GM12878 (cell line): ENCODE results near the gene CPNE5. TPM values are rescaled to one million over a fixed set of nuclear protein-coding genes. Genes with fewer than 3 reads are reported as not detected.

Source experiments
- ATAC-seq: fragments of 200-7000 bp; cut with Tn5 transposase; 3 replicates; pipeline ENCODE4 v1.9.1; 2020; ENCODE audit warnings: mild to moderate bottlenecking, moderate library complexity
- BruUV-seq: library from RNA; stranded (reverse); fragments of 400-500 nt; replicated peaks from 2 replicates; lab custom pipeline; 2021; lab: Mats Ljungman, UMichigan
- CTCF ChIA-PET: fragments of 300-600 bp; sonication (Branson Sonifier 250); formaldehyde crosslinking; extraction: SDS; loops from one replicate; lab custom pipeline; 2021; ENCODE audit warnings: inconsistent platforms; lab: Yijun Ruan, JAX
- POLR2A ChIA-PET: fragments of 350-600 bp; formaldehyde crosslinking; extraction: SDS; loops from one replicate; lab custom pipeline; 2021; ENCODE audit warnings: inconsistent platforms; lab: Charles Lee
- RAD21 ChIA-PET: fragments of 300-600 bp; sonication (Branson Sonifier 250); formaldehyde crosslinking; loops from one replicate; lab custom pipeline; 2023; ENCODE audit warnings: antibody characterized with exemption; ENCODE audit not compliant: unreplicated experiment; lab: Charles Lee
- SMC1A ChIA-PET: fragments of 300-600 bp; sonication (Branson Sonifier 250); formaldehyde crosslinking; loops from one replicate; lab custom pipeline; 2023; ENCODE audit not compliant: unreplicated experiment, uncharacterized antibody; lab: Charles Lee
- DNase-seq: peaks from one replicate; pipeline ENCODE4 v3.0.0-alpha.2; 2011; ENCODE audit warnings: low read depth, low spot score
- FAIRE-seq: peaks from 3 replicates; lab custom pipeline; 2011; peaks lifted over from hg19 to GRCh38; lab: Jason Lieb, UNC
- H2AFZ ChIP-seq: 2 replicates; pipeline ENCODE4 v1.6.0; 2011; ENCODE audit warnings: low read depth, low read length, control low read depth; ENCODE audit not compliant: control insufficient read depth
- H3K27ac ChIP-seq: 2 replicates; pipeline ENCODE4 v1.5.1; 2011; ENCODE audit warnings: control low read depth; ENCODE audit not compliant: control insufficient read depth, insufficient read depth
- H3K27me3 ChIP-seq, 2 experiments: replicated peaks in 1 of 2; 2 replicates each; pipeline versions ENCODE4 v1.6.0 to v1.6.1; 2011; ENCODE audit warnings: low read length in 1 of 2; ENCODE audit not compliant: control insufficient read depth in 2 of 2, insufficient read depth in 2 of 2
- H3K36me3 ChIP-seq, 2 experiments: 2 replicates each; pipeline ENCODE4 v1.5.1; 2011; ENCODE audit warnings: low read length in 1 of 2; ENCODE audit not compliant: control insufficient read depth in 2 of 2, insufficient read depth in 2 of 2
- H3K4me1 ChIP-seq: 2 replicates; pipeline ENCODE4 v1.6.1; 2011; ENCODE audit warnings: mild to moderate bottlenecking, low read length, moderate library complexity, mixed read lengths; ENCODE audit not compliant: control insufficient read depth, insufficient read depth
- H3K4me2 ChIP-seq: 2 replicates; pipeline ENCODE4 v1.6.0; 2011; ENCODE audit warnings: control low read depth; ENCODE audit not compliant: control insufficient read depth, insufficient read depth
- H3K4me3 ChIP-seq: fragments of 200-600 bp; sonication (generic); 2 replicates; pipeline ENCODE4 v1.5.1; 2016
- H3K79me2 ChIP-seq: 2 replicates; pipeline ENCODE4 v1.6.0; 2011; ENCODE audit warnings: low read length; ENCODE audit not compliant: control insufficient read depth, insufficient read depth
- H3K9ac ChIP-seq: 2 replicates; pipeline ENCODE4 v1.8.0; 2011; ENCODE audit warnings: low read length, control low read depth, mixed read lengths; ENCODE audit not compliant: control insufficient read depth, insufficient read depth
- H3K9me3 ChIP-seq: replicated peaks from 3 replicates; pipeline ENCODE4 v1.5.1; 2011; ENCODE audit warnings: mild to moderate bottlenecking, low read length; ENCODE audit not compliant: control insufficient read depth, insufficient read depth
- H4K20me1 ChIP-seq: 2 replicates; pipeline ENCODE4 v1.6.0; 2011; ENCODE audit not compliant: control insufficient read depth, insufficient read depth
- BRCA1 ChIP-seq: IDR thresholded peaks from 2 replicates; pipeline ENCODE4 v1.6.1; 2011; ENCODE audit warnings: low read depth, low read length, improper control_type of control experiment
- CHD2 ChIP-seq: IDR thresholded peaks from 2 replicates; pipeline ENCODE4 v1.6.1; 2011; ENCODE audit warnings: low read depth, low read length, improper control_type of control experiment, borderline replicate concordance
- GABPA ChIP-seq: IDR thresholded peaks from 2 replicates; pipeline ENCODE4 v1.6.1; 2014; ENCODE audit warnings: antibody characterized with exemption, low read depth, mild to moderate bottlenecking, inconsistent platforms
- KDM1A ChIP-seq: fragments of 200-600 bp; sonication (generic); IDR thresholded peaks from 2 replicates; pipeline ENCODE4 v1.6.1; 2016; ENCODE audit warnings: borderline replicate concordance
- KLF5 ChIP-seq: fragments of 450-650 bp; IDR thresholded peaks from 2 replicates; pipeline ENCODE4 v1.6.1; 2014; ENCODE audit warnings: mild to moderate bottlenecking; ENCODE audit not compliant: partially characterized antibody
- MYB ChIP-seq: fragments of 150-350 bp; IDR thresholded peaks from 2 replicates; pipeline ENCODE4 v1.6.1; 2014; ENCODE audit warnings: mild to moderate bottlenecking, low read depth, low read length, borderline replicate concordance
- NFXL1 ChIP-seq: fragments of 450-650 bp; IDR thresholded peaks from 2 replicates; pipeline ENCODE4 v1.6.1; 2017; ENCODE audit warnings: antibody characterized with exemption, mild to moderate bottlenecking, borderline replicate concordance
- REST ChIP-seq: IDR thresholded peaks from 2 replicates; pipeline ENCODE4 v1.6.1; 2012; ENCODE audit warnings: mild to moderate bottlenecking, low read depth, low read length
- STAT3 ChIP-seq: IDR thresholded peaks from 2 replicates; pipeline ENCODE4 v1.6.1; 2011; ENCODE audit warnings: low read depth, low read length, improper control_type of control experiment
- ZNF207 ChIP-seq: fragments of 450-650 bp; IDR thresholded peaks from 2 replicates; pipeline ENCODE4 v1.6.1; 2014; ENCODE audit warnings: antibody characterized with exemption, mild to moderate bottlenecking, borderline replicate concordance
- WGBS: methylation state at CpG from one replicate; pipeline ENCODE4 v1.1.6; 2016; ENCODE audit warnings: low lambda C conversion rate; ENCODE audit not compliant: insufficient replicate concordance, insufficient coverage; ENCODE audit errors: missing lambda C conversion rate; 5-methylcytosine and 5-hydroxymethylcytosine counted together
- in situ Hi-C: fragments of 300-500 bp; cut with MboI; formaldehyde crosslinking; loops from 9 replicates; pipeline ENCODE4 v1.14.3; 2018; ENCODE audit warnings: mixed read lengths
- intact Hi-C: fragments of 100-400 bp; cut with micrococcal nuclease; formaldehyde crosslinking; loops from one replicate; pipeline ENCODE4 v1.14.2; 2022; ENCODE audit not compliant: unreplicated experiment
- polyA plus RNA-seq, 11 experiments: library from polyadenylated mRNA; depleted of rRNA in 4 of 11; unstranded in 6 of 11; stranded (reverse) in 5 of 11; fragments of >200 nt; fragmentation: Nextera tagmentation in 4 of 11; fragmentation: Illumina TruSeq in 1 of 11; extraction: Ambion mirVana in 4 of 11; extraction: Trizol in 1 of 11; gene quantifications; 1 replicate in 1 of 11; 2 replicates in 10 of 11; pipeline versions ENCODE4 v1.2.1 to v1.2.3, GENCODE V29; 2011 to 2016; ENCODE audit warnings: inconsistent platforms in 2 of 11, missing spikeins in 2 of 11, low read depth in 1 of 11
- total RNA-seq, 4 experiments: library from RNA; depleted of rRNA in 3 of 4; stranded (reverse); fragments of >200 nt in 3 of 4; fragmentation: Illumina TruSeq in 1 of 4; extraction: Trizol in 1 of 4; gene quantifications; 2 replicates each; pipeline versions ENCODE4 v1.2.1 to v1.2.3, GENCODE V29; 2013 to 2021
- TF ChIP-seq, protein P1 (sequence below): IDR thresholded peaks from 2 replicates; pipeline ENCODE4 v1.6.1; 2011; ENCODE audit warnings: mild to moderate bottlenecking, low read depth, low read length, moderate library complexity; ENCODE audit not compliant: insufficient replicate concordance
- TF ChIP-seq, protein P2 (sequence below): IDR thresholded peaks from 2 replicates; pipeline ENCODE4 v1.6.1; 2012; ENCODE audit warnings: low read length, inconsistent platforms

The CPNE5 gene
- total and polyA plus RNA-seq, 10 of the 15 experiments (the other 5 are each of a cell fraction or from before 2014, with no cell fraction given), result 2.4 to 39.1 (median 18.2) TPM

DNA sequence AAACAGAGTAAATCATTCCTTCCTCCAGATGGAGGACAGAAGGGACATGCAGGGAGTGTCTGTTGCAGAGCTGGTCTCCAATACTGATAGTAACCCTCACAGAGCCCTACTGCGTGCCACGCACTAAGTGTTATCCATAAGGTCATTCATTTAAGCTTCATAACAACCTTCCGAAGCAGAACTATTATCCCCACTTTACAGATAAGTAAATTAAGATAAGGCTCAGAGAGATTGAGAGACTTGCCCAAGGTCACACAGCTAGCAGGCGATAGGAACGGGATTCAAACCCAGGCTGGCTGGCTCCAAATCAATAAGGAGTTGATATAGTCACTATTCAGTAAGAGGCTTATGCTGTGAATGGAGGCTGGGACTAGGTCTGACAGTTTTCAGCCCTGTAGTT lies 30.6 kb downstream of the CPNE5 start:
- Histone ChIP-seq H4K20me1 (no peaks in the 10 kb centered on the region), H3K9me3 (no peaks in the 10 kb centered on the region), H3K79me2 (no peaks in the 10 kb centered on the region), H3K4me2 (no peak overlapping the region), H3K27me3 (no peaks in the 10 kb centered on the region), H3K4me3 (no peak overlapping the region), H3K9ac (no peak overlapping the region), H3K27ac (no peak overlapping the region), H3K36me3 (no peaks in the 10 kb centered on the region), H2AFZ (no peak overlapping the region), H3K4me1 (no peaks in the 10 kb centered on the region)
- ChIA-PET RAD21 (no interaction called here), SMC1A (interaction anchor here (1.1 kb wide), 1 partner anchor 10 kb away, joined by 3 read pairs; no protein-coding TSS in a partner anchor), CTCF (interaction anchor here (1.5 kb wide), 1 partner anchor 43 kb away, joined by 6 read pairs; no protein-coding TSS in a partner anchor), POLR2A (no interaction called here)
- in situ Hi-C loops, result no loop called here
- intact Hi-C loops, result no loop called here
- ATAC-seq, result no peak
- no TSS peak for BruUV-seq
- FAIRE-seq, result no peak
- DNase-seq, result no peak
- WGBS, result 30% methylated on average over 5 of the region's 5 CpGs
- TF ChIP-seq NFXL1 (no peak), KLF5 (no peak), BRCA1 (no peak), GABPA (no peak)
- TF ChIP-seq, protein P1, sequence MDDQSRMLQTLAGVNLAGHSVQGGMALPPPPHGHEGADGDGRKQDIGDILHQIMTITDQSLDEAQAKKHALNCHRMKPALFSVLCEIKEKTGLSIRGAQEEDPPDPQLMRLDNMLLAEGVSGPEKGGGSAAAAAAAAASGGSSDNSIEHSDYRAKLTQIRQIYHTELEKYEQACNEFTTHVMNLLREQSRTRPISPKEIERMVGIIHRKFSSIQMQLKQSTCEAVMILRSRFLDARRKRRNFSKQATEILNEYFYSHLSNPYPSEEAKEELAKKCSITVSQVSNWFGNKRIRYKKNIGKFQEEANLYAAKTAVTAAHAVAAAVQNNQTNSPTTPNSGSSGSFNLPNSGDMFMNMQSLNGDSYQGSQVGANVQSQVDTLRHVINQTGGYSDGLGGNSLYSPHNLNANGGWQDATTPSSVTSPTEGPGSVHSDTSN, result no peak

- Histone ChIP-seq H3K9me3 (no peaks in the 10 kb centered on the region), H3K79me2 (no peaks in the 10 kb centered on the region), H3K4me2 (no peak overlapping the region), H3K4me1 (no peaks in the 10 kb centered on the region), H4K20me1 (no peaks in the 10 kb centered on the region), H3K27ac (no peak overlapping the region), H3K4me3 (no peak overlapping the region)
- ATAC-seq (no peak), FAIRE-seq (no peak), DNase-seq (no peak)
- ChIA-PET POLR2A (no interaction called here), RAD21 (no interaction called here), SMC1A (no interaction called here), CTCF (no interaction called here)
- intact Hi-C loops, result no loop called here
- in situ Hi-C loops, result no loop called here
- BruUV-seq, result no TSS peak
- WGBS, result 32% methylated on average over 7 of the region's 7 CpGs
- TF ChIP-seq CHD2, result no peak
- no peak for TF ChIP-seq STAT3
- TF ChIP-seq MYB, result no peak
- TF ChIP-seq, protein P2, sequence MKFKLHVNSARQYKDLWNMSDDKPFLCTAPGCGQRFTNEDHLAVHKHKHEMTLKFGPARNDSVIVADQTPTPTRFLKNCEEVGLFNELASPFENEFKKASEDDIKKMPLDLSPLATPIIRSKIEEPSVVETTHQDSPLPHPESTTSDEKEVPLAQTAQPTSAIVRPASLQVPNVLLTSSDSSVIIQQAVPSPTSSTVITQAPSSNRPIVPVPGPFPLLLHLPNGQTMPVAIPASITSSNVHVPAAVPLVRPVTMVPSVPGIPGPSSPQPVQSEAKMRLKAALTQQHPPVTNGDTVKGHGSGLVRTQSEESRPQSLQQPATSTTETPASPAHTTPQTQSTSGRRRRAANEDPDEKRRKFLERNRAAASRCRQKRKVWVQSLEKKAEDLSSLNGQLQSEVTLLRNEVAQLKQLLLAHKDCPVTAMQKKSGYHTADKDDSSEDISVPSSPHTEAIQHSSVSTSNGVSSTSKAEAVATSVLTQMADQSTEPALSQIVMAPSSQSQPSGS, result no peak
- no peak for TF ChIP-seq KDM1A
- TF ChIP-seq REST, result no peak
- no peak for TF ChIP-seq KLF5
- no peak for TF ChIP-seq ZNF207
- TF ChIP-seq, all 136 proteins: peak for 0
- Histone ChIP-seq H3K9ac (no peak overlapping the region), H2AFZ (no peak overlapping the region), H3K27me3 (no peaks in the 10 kb centered on the region; a peak in 1 of 4 replicates), H3K36me3 (no peaks in the 10 kb centered on the region)
These were observed 31.5 kb downstream of the CPNE5 start for GRCh38 chr6:36807750-36808149.
